Prostate gland (tissue), 2 donors: ENCODE results near the gene FBXW8.

Experiments used
- CTCF ChIP-seq, 4 experiments: fragments of 200-600 bp in 2 of 4; fragments of 450-650 bp in 2 of 4; sonication (generic) in 2 of 4; IDR thresholded peaks; 1 replicate in 3 of 4; 2 replicates in 1 of 4; pipeline ENCODE4 v1.5.1; 2016 to 2019; ENCODE audit warnings: antibody characterized with exemption in 4 of 4, mild to moderate bottlenecking in 2 of 4, moderate library complexity in 2 of 4
- POLR2A ChIP-seq: fragments of 450-650 bp; IDR thresholded peaks from one replicate; pipeline ENCODE4 v1.6.1; 2016; ENCODE audit warnings: antibody characterized with exemption, mild to moderate bottlenecking
- POLR2AphosphoS5 ChIP-seq: sonication (generic); formaldehyde crosslinking; IDR thresholded peaks from one replicate; pipeline ENCODE4 v1.6.1; 2017; ENCODE audit warnings: antibody characterized with exemption

- no peak for TF ChIP-seq POLR2A
- no peak for TF ChIP-seq CTCF (IDR thresholded peaks at IDR 0.05)
- TF ChIP-seq POLR2AphosphoS5 = no peak
Measured at GRCh38 chr12:116982791-116983411, 72.2 kb downstream of the FBXW8 start.
